Measurements from ENCODE around the gene TLX2. TPM values are rescaled to one million over a fixed set of nuclear protein-coding genes. Genes with fewer than 3 reads are reported as not detected.

The TLX2 gene
- total and polyA plus RNA-seq, 2 of the 8 experiments (the other 6 are each of a cell fraction or from before 2014, with no cell fraction given) = 0.06 to 0.17 TPM

DNA sequence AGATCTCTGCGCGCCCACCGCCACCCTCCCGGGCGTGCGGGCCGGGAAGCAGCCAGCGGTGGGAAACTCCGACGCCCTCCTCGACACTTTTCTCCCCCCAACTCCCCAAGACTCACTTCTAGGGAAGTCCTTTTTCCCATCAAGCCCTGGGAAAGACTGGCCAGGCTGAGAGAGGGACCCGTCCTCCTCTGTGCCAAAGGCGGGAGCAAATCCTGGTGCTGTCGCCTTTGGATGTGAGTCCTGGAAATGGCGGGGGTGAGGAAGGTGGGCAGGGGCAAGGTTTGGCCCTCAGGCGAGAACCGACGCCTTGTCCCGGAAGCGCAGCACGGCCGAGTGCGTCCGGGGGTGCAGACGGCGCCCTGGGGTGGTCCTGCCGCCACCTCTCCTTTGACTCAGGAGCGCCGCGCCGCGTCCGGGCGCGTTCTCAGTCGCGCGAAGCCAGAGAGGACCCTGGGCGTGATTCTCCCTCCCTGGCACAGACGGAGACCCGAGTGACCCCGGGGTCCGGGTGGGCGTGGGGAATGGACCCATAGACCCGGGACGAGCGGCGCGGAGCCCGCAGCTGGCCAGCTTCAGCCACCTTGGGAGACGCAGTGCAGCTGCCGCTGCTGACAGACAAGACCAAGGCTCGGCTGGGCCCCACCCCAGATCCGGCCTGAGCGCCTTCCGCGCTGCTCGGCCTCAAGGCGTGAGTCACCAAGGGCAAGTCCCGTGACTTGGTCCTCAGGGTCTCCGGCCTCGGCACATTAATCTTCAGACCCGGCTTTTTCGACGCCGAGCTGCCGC lies 11.3 kb upstream of the TLX2 start (continued):
- peak in 1 of 2 experiments; percentile 46; a peak in 1 of 4 replicates for TF ChIP-seq HDAC2 (IDR thresholded peaks at IDR 0.05; ENCODE audit: borderline replicate concordance in 1 of 2, low read depth in 2 of 2, low read length in 2 of 2)
- TF ChIP-seq EZH2 (IDR thresholded peaks at IDR 0.05; ENCODE audit: low read depth, low read length, severe bottlenecking) = peak; percentile 86
- no peak for TF ChIP-seq POU5F1 (IDR thresholded peaks at IDR 0.05; ENCODE audit: low read depth, low read length)
- TF ChIP-seq, protein P1, sequence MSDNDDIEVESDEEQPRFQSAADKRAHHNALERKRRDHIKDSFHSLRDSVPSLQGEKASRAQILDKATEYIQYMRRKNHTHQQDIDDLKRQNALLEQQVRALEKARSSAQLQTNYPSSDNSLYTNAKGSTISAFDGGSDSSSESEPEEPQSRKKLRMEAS (IDR thresholded peaks at IDR 0.05) = no peak; the same call in 1 of the 2 replicates
- peak in 1 of 2 experiments; percentile 66; a peak in 2 of 4 replicates for TF ChIP-seq SIN3A (conservative IDR thresholded peaks at IDR 0.05 in 1 of 2, IDR thresholded peaks at IDR 0.05 in 1 of 2; ENCODE audit: low read depth in 1 of 2, low read length in 2 of 2)
- TF ChIP-seq JUND (IDR thresholded peaks at IDR 0.05; ENCODE audit: low read length) = peak; percentile 63; the same call in 1 of the 2 replicates
- peak; percentile 38; the same call in 1 of the 2 replicates for TF ChIP-seq TBP (IDR thresholded peaks at IDR 0.05; ENCODE audit: low read depth, low read length)
- TF ChIP-seq FOSL1 (IDR thresholded peaks at IDR 0.05; ENCODE audit: insufficient read depth, low read depth, low read length) = no peak
- TF ChIP-seq POLR2AphosphoS5 (IDR thresholded peaks at IDR 0.05; ENCODE audit: low read depth, low read length) = no peak
- peak; percentile 59 for TF ChIP-seq RNF2 (IDR thresholded peaks at IDR 0.05; ENCODE audit: borderline replicate concordance, low read depth, low read length, missing control alignments, poor library complexity, severe bottlenecking)
- TF ChIP-seq, protein P2, sequence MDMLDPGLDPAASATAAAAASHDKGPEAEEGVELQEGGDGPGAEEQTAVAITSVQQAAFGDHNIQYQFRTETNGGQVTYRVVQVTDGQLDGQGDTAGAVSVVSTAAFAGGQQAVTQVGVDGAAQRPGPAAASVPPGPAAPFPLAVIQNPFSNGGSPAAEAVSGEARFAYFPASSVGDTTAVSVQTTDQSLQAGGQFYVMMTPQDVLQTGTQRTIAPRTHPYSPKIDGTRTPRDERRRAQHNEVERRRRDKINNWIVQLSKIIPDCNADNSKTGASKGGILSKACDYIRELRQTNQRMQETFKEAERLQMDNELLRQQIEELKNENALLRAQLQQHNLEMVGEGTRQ (IDR thresholded peaks at IDR 0.05; ENCODE audit: low read length) = no peak
- TF ChIP-seq, protein P3, sequence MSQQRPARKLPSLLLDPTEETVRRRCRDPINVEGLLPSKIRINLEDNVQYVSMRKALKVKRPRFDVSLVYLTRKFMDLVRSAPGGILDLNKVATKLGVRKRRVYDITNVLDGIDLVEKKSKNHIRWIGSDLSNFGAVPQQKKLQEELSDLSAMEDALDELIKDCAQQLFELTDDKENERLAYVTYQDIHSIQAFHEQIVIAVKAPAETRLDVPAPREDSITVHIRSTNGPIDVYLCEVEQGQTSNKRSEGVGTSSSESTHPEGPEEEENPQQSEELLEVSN (IDR thresholded peaks at IDR 0.05) = peak; percentile 56

All from H1 (cell line).